GM12878 (cell line): ENCODE measurements around the gene ARL11. TPM values are rescaled to one million over a fixed set of nuclear protein-coding genes. Genes with fewer than 3 reads are reported as not detected.
"Not testable (repeated sequence)": the region's sequence is repeated elsewhere in the genome, so short reads cannot be mapped to it uniquely, and the experiment has no call there.

Source experiments
- ATAC-seq: fragments of 200-7000 bp; cut with Tn5 transposase; 3 replicates; pipeline ENCODE4 v1.9.1; 2020; ENCODE audit warnings: mild to moderate bottlenecking, moderate library complexity
- BruUV-seq: library from RNA; stranded (reverse); fragments of 400-500 nt; replicated peaks from 2 replicates; lab custom pipeline; 2021; lab: Mats Ljungman, UMichigan
- CTCF ChIA-PET: fragments of 300-600 bp; sonication (Branson Sonifier 250); formaldehyde crosslinking; extraction: SDS; loops from one replicate; lab custom pipeline; 2021; ENCODE audit warnings: inconsistent platforms; lab: Yijun Ruan, JAX
- POLR2A ChIA-PET: fragments of 350-600 bp; formaldehyde crosslinking; extraction: SDS; loops from one replicate; lab custom pipeline; 2021; ENCODE audit warnings: inconsistent platforms; lab: Charles Lee
- RAD21 ChIA-PET: fragments of 300-600 bp; sonication (Branson Sonifier 250); formaldehyde crosslinking; loops from one replicate; lab custom pipeline; 2023; ENCODE audit warnings: antibody characterized with exemption; ENCODE audit not compliant: unreplicated experiment; lab: Charles Lee
- SMC1A ChIA-PET: fragments of 300-600 bp; sonication (Branson Sonifier 250); formaldehyde crosslinking; loops from one replicate; lab custom pipeline; 2023; ENCODE audit not compliant: unreplicated experiment, uncharacterized antibody; lab: Charles Lee
- DNase-seq: peaks from one replicate; pipeline ENCODE4 v3.0.0-alpha.2; 2011; ENCODE audit warnings: low read depth, low spot score
- FAIRE-seq: peaks from 3 replicates; lab custom pipeline; 2011; peaks lifted over from hg19 to GRCh38; lab: Jason Lieb, UNC
- H2AFZ ChIP-seq: 2 replicates; pipeline ENCODE4 v1.6.0; 2011; ENCODE audit warnings: low read depth, low read length, control low read depth; ENCODE audit not compliant: control insufficient read depth
- H3K27ac ChIP-seq: 2 replicates; pipeline ENCODE4 v1.5.1; 2011; ENCODE audit warnings: control low read depth; ENCODE audit not compliant: control insufficient read depth, insufficient read depth
- H3K27me3 ChIP-seq, 2 experiments: replicated peaks in 1 of 2; 2 replicates each; pipeline versions ENCODE4 v1.6.0 to v1.6.1; 2011; ENCODE audit warnings: low read length in 1 of 2; ENCODE audit not compliant: control insufficient read depth in 2 of 2, insufficient read depth in 2 of 2
- H3K36me3 ChIP-seq, 2 experiments: 2 replicates each; pipeline ENCODE4 v1.5.1; 2011; ENCODE audit warnings: low read length in 1 of 2; ENCODE audit not compliant: control insufficient read depth in 2 of 2, insufficient read depth in 2 of 2
- H3K4me1 ChIP-seq: 2 replicates; pipeline ENCODE4 v1.6.1; 2011; ENCODE audit warnings: mild to moderate bottlenecking, low read length, moderate library complexity, mixed read lengths; ENCODE audit not compliant: control insufficient read depth, insufficient read depth
- H3K4me2 ChIP-seq: 2 replicates; pipeline ENCODE4 v1.6.0; 2011; ENCODE audit warnings: control low read depth; ENCODE audit not compliant: control insufficient read depth, insufficient read depth
- H3K4me3 ChIP-seq: fragments of 200-600 bp; sonication (generic); 2 replicates; pipeline ENCODE4 v1.5.1; 2016
- H3K79me2 ChIP-seq: 2 replicates; pipeline ENCODE4 v1.6.0; 2011; ENCODE audit warnings: low read length; ENCODE audit not compliant: control insufficient read depth, insufficient read depth
- H3K9ac ChIP-seq: 2 replicates; pipeline ENCODE4 v1.8.0; 2011; ENCODE audit warnings: low read length, control low read depth, mixed read lengths; ENCODE audit not compliant: control insufficient read depth, insufficient read depth
- H3K9me3 ChIP-seq: replicated peaks from 3 replicates; pipeline ENCODE4 v1.5.1; 2011; ENCODE audit warnings: mild to moderate bottlenecking, low read length; ENCODE audit not compliant: control insufficient read depth, insufficient read depth
- H4K20me1 ChIP-seq: 2 replicates; pipeline ENCODE4 v1.6.0; 2011; ENCODE audit not compliant: control insufficient read depth, insufficient read depth
- CEBPB ChIP-seq, 2 experiments: fragments of 150-350 bp in 1 of 2; IDR thresholded peaks; 2 replicates each; pipeline ENCODE4 v1.6.1; 2012 to 2014; ENCODE audit warnings: low read depth in 2 of 2, low read length in 2 of 2, borderline replicate concordance in 1 of 2, inconsistent platforms in 1 of 2
- CHD4 ChIP-seq: fragments of 200-600 bp; sonication (generic); IDR thresholded peaks from 2 replicates; pipeline ENCODE4 v1.6.1; 2016; ENCODE audit warnings: mild to moderate bottlenecking
- CREB1 ChIP-seq: IDR thresholded peaks from 2 replicates; pipeline ENCODE4 v1.6.1; 2012; ENCODE audit warnings: low read depth, mild to moderate bottlenecking, inconsistent platforms
- CREM ChIP-seq: IDR thresholded peaks from 2 replicates; pipeline ENCODE4 v1.6.1; 2014; ENCODE audit warnings: antibody characterized with exemption, low read depth
- HDAC6 ChIP-seq: fragments of 200-600 bp; sonication (generic); IDR thresholded peaks from one replicate; pipeline ENCODE4 v1.8.0; 2017; ENCODE audit warnings: antibody characterized with exemption; ENCODE audit not compliant: unreplicated experiment
- IRF4 ChIP-seq: IDR thresholded peaks from 2 replicates; pipeline ENCODE4 v1.6.1; 2011; ENCODE audit warnings: low read depth, low read length
- KLF5 ChIP-seq: fragments of 450-650 bp; IDR thresholded peaks from 2 replicates; pipeline ENCODE4 v1.6.1; 2014; ENCODE audit warnings: mild to moderate bottlenecking; ENCODE audit not compliant: partially characterized antibody
- PAX8 ChIP-seq: fragments of 450-650 bp; IDR thresholded peaks from 2 replicates; pipeline ENCODE4 v1.6.1; 2017; ENCODE audit warnings: mild to moderate bottlenecking, moderate library complexity
- PML ChIP-seq: IDR thresholded peaks from 2 replicates; pipeline ENCODE4 v1.6.1; 2012; ENCODE audit warnings: low read length, inconsistent platforms
- POLR2AphosphoS5 ChIP-seq: IDR thresholded peaks from 2 replicates; pipeline ENCODE4 v1.6.1; 2011; ENCODE audit warnings: mild to moderate bottlenecking, low read length, inconsistent platforms
- SIN3A ChIP-seq: IDR thresholded peaks from 2 replicates; pipeline ENCODE4 v1.6.1; 2012; ENCODE audit warnings: low read depth, low read length, improper control_type of control experiment
- ZNF687 ChIP-seq: fragments of 450-650 bp; IDR thresholded peaks from 2 replicates; pipeline ENCODE4 v1.6.1; 2017; ENCODE audit warnings: mild to moderate bottlenecking, moderate library complexity
- WGBS: methylation state at CpG from one replicate; pipeline ENCODE4 v1.1.6; 2016; ENCODE audit warnings: low lambda C conversion rate; ENCODE audit not compliant: insufficient replicate concordance, insufficient coverage; ENCODE audit errors: missing lambda C conversion rate; 5-methylcytosine and 5-hydroxymethylcytosine counted together
- in situ Hi-C: fragments of 300-500 bp; cut with MboI; formaldehyde crosslinking; loops from 9 replicates; pipeline ENCODE4 v1.14.3; 2018; ENCODE audit warnings: mixed read lengths
- intact Hi-C: fragments of 100-400 bp; cut with micrococcal nuclease; formaldehyde crosslinking; loops from one replicate; pipeline ENCODE4 v1.14.2; 2022; ENCODE audit not compliant: unreplicated experiment
- polyA plus RNA-seq, 11 experiments: library from polyadenylated mRNA; depleted of rRNA in 4 of 11; unstranded in 6 of 11; stranded (reverse) in 5 of 11; fragments of >200 nt; fragmentation: Nextera tagmentation in 4 of 11; fragmentation: Illumina TruSeq in 1 of 11; extraction: Ambion mirVana in 4 of 11; extraction: Trizol in 1 of 11; gene quantifications; 1 replicate in 1 of 11; 2 replicates in 10 of 11; pipeline versions ENCODE4 v1.2.1 to v1.2.3, GENCODE V29; 2011 to 2016; ENCODE audit warnings: inconsistent platforms in 2 of 11, missing spikeins in 2 of 11, low read depth in 1 of 11
- total RNA-seq, 4 experiments: library from RNA; depleted of rRNA in 3 of 4; stranded (reverse); fragments of >200 nt in 3 of 4; fragmentation: Illumina TruSeq in 1 of 4; extraction: Trizol in 1 of 4; gene quantifications; 2 replicates each; pipeline versions ENCODE4 v1.2.1 to v1.2.3, GENCODE V29; 2013 to 2021

The ARL11 gene
- total and polyA plus RNA-seq, 10 of the 15 experiments (the other 5 are each of a cell fraction or from before 2014, with no cell fraction given) = 2.0 to 7.2 (median 4.4) TPM

GRCh38 chr13:49602005-49602404 lies 26.3 kb upstream of the ARL11 start:
- no peak overlapping the region for H2AFZ ChIP-seq
- CTCF ChIA-PET = interaction anchor here (1.1 to 2.4 kb wide), 4 partner anchors 11 to 302 kb away, joined by 3 to 7 read pairs (median 4); no protein-coding TSS in a partner anchor
- H3K27ac ChIP-seq = no peak overlapping the region
- H3K36me3 ChIP-seq = no peaks in the 10 kb centered on the region
- in situ Hi-C loops (no loop called here), intact Hi-C loops (no loop called here)
- H3K4me1 ChIP-seq = peaks cover 5% of the 10 kb centered on the region; the same call in 1 of the 2 replicates
- no peak for ATAC-seq
- no peak overlapping the region for H3K4me2 ChIP-seq
- no peak for DNase-seq
- TF ChIP-seq HDAC6 (no peak), SIN3A (no peak), CEBPB (IDR thresholded peaks at IDR 0.05; ENCODE audit: borderline replicate concordance in 1 of 2, low read depth in 2 of 2, low read length in 2 of 2) (no peak), CREB1 (no peak), PML (no peak), KLF5 (no peak), ZNF687 (no peak), CHD4 (no peak), POLR2AphosphoS5 (no peak), CREM (no peak), PAX8 (no peak), IRF4 (no peak)
- no peak overlapping the region for H3K9ac ChIP-seq
- 62% methylated on average over 1 of the region's 1 CpG for WGBS
- H3K27me3 ChIP-seq = no peaks in the 10 kb centered on the region
- POLR2A ChIA-PET = interaction anchor here (1.2 kb wide), 1 partner anchor 31 kb away, joined by 3 read pairs; no protein-coding TSS in a partner anchor
- SMC1A ChIA-PET = interaction anchor here (0.7 to 1.2 kb wide), 3 partner anchors 11 to 62 kb away, joined by 3 read pairs; partner anchors contain the start of gene RCBTB1
- no peaks in the 10 kb centered on the region for H4K20me1 ChIP-seq
- BruUV-seq = no TSS peak
- no peak overlapping the region for H3K4me3 ChIP-seq
- FAIRE-seq = no peak
- H3K79me2 ChIP-seq = no peaks in the 10 kb centered on the region
- no peaks in the 10 kb centered on the region for H3K9me3 ChIP-seq
- RAD21 ChIA-PET = interaction anchor here (0.5 kb wide), 1 partner anchor 11 kb away, joined by 3 read pairs; no protein-coding TSS in a partner anchor

- DNase-seq, H3K27ac ChIP-seq, ATAC-seq, H3K4me2 ChIP-seq, H3K36me3 ChIP-seq, H3K27me3 ChIP-seq, H4K20me1 ChIP-seq, in situ Hi-C loops, H2AFZ ChIP-seq, H3K9me3 ChIP-seq, H3K4me3 ChIP-seq, H3K79me2 ChIP-seq, FAIRE-seq, H3K4me1 ChIP-seq, BruUV-seq, H3K9ac ChIP-seq, intact Hi-C loops: not testable (repeated sequence)
- POLR2A ChIA-PET = interaction anchor here (1.2 kb wide), 1 partner anchor 32 kb away, joined by 3 read pairs; no protein-coding TSS in a partner anchor
- WGBS = 88% methylated on average over 7 of the region's 7 CpGs
- SMC1A ChIA-PET = interaction anchor here (0.7 to 1.7 kb wide), 4 partner anchors 11 to 173 kb away, joined by 3 to 6 read pairs (median 3); partner anchors contain the start of gene RCBTB1
- RAD21 ChIA-PET = interaction anchor here (1.2 to 1.8 kb wide), 2 partner anchors 40 to 180 kb away, joined by 3 read pairs; no protein-coding TSS in a partner anchor
- CTCF ChIA-PET = interaction anchor here (0.6 to 2.4 kb wide), 5 partner anchors 9 to 302 kb away, joined by 3 to 7 read pairs (median 4); no protein-coding TSS in a partner anchor
These were observed 25.7 kb upstream of the ARL11 start for GRCh38 chr13:49602615-49603014.
